Adrenal gland (tissue), 5 donors: ENCODE results near the gene AIF1L.

Source experiments
- POLR2A ChIP-seq, 2 donors: fragments of 450-650 bp; IDR thresholded peaks; one replicate each; pipeline ENCODE4 v1.6.1; 2017; ENCODE audit warnings: antibody characterized with exemption in 2 of 2, mild to moderate bottlenecking in 2 of 2, moderate library complexity in 1 of 2
- TF ChIP-seq, protein P1 (sequence below), 6 experiments: fragments of 450-650 bp in 4 of 6; fragments of 200-600 bp in 2 of 6; sonication (generic) in 1 of 6; IDR thresholded peaks; 1 replicate in 5 of 6; 2 replicates in 1 of 6; pipeline versions ENCODE4 v1.5.1 to v1.8.0; 2016 to 2021; ENCODE audit warnings: antibody characterized with exemption in 6 of 6, mild to moderate bottlenecking in 2 of 6, moderate library complexity in 1 of 6
- donor health status: DM: no; HTN: no; CAD: no.

- TF ChIP-seq, protein P1, sequence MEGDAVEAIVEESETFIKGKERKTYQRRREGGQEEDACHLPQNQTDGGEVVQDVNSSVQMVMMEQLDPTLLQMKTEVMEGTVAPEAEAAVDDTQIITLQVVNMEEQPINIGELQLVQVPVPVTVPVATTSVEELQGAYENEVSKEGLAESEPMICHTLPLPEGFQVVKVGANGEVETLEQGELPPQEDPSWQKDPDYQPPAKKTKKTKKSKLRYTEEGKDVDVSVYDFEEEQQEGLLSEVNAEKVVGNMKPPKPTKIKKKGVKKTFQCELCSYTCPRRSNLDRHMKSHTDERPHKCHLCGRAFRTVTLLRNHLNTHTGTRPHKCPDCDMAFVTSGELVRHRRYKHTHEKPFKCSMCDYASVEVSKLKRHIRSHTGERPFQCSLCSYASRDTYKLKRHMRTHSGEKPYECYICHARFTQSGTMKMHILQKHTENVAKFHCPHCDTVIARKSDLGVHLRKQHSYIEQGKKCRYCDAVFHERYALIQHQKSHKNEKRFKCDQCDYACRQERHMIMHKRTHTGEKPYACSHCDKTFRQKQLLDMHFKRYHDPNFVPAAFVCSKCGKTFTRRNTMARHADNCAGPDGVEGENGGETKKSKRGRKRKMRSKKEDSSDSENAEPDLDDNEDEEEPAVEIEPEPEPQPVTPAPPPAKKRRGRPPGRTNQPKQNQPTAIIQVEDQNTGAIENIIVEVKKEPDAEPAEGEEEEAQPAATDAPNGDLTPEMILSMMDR (IDR thresholded peaks at IDR 0.05) = no peak
- TF ChIP-seq POLR2A (IDR thresholded peaks at IDR 0.05) = no peak
Observed at GRCh38 chr9:131049829-131050715, 46.3 kb upstream of the AIF1L start.
